ENCODE data around the gene CACNA2D2.
"Not testable (repeated sequence)": the region's sequence is repeated elsewhere in the genome, so short reads cannot be mapped to it uniquely, and the experiment has no call there.

The CACNA2D2 gene

DNA sequence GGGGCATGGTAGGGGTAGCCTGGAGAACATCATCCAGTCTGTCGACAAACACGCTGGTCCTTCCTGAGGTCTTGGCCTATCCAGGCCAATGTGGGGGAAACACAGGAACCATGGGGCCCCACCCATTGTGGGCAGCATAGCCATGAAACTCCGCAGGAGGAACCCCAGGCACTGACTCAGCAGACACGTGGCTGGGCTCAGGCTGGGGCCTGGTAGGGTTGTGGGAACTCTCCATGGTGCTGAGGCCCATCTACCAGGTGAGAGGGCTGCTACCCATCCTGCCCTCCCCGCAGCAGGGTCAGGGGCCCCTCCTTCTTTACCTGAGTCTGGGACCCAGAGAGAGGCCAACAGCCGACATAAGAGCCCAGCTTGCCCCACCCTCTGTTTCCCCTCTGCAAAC, 22.6 kb upstream of the CACNA2D2 start:
- DNase-seq = no peak

DNA sequence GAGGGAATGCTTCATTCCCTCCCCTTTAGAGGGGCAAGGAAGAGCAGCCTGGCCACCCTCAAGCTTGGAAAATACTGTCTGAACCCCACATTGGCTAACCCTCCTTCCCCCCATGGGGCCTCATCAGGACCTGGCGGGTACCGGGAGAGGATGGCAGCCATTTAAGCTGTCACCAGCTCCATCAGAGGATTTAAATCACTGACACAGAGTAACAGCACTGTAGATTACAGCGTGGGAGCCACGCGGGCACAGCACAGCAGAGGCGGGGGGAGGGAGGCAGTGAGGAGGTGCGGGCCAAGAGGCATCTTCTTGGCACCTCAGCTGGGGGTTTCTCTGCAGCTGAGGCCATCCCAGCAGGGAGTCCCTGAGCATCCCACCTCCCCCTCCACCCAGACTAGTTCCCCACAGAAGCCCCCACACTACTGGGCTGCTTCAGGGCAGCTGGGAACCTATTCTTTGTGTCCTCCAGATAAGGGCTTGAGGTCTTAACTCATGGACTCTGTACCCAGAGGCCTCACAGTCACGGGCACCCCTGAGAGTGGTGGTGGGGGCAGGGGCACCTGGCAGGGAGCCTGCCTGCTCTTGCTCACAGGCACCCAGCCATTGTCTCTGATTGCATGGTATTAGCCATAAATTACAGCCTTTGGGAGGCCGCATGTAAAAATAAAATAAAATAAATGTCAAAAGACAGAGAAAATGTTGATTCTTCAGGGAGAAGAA, 21.9 kb upstream of the CACNA2D2 start:
- DNase-seq = no peak

DNA sequence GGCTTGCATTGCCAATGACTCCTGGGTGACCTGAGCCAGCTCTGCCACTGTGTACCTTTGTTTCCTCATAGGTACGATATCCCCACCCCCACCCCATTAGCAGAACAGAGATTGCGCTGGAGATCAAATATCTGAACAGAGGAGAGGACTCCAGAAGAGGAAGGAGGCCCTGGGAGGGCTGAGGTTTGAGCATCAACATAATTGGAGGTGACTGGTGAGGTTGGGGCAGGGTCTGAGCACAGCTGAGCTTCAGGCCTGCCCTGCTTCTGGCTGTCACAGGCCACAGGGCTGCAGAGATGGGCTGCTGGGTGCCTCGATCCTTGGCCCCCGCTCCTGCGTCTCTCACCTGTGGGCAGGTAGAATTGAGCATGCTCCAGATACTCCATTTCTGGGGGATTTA, 21.3 kb upstream of the CACNA2D2 start:
- DNase-seq = no peak

DNA sequence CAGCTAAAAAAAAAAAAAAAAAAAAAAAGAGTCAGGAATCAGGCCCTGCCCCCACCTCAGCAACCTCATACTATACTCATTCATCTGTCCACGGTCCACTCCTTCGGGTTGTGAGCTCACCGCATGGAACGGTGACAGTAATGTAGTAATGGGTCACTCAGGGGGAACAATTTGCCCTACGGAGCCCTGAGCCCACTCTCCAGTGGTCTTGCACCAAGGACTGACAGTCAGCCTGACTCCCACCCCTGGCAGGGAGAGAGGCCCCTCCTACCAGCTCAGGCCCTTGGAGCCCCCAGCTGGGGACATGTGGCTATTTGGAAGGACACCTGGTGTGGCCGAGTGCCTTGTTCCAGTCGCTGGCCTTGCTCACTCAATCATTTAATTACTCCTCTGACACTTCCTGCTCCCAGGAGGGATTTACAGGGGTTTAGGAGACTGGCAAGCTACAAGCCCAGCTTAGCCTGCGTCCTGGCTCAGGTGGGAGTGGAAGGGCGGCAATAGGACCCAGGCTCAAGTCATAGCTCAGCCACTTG, 19.9 kb upstream of the CACNA2D2 start:
- DNase-seq = no peak

DNA sequence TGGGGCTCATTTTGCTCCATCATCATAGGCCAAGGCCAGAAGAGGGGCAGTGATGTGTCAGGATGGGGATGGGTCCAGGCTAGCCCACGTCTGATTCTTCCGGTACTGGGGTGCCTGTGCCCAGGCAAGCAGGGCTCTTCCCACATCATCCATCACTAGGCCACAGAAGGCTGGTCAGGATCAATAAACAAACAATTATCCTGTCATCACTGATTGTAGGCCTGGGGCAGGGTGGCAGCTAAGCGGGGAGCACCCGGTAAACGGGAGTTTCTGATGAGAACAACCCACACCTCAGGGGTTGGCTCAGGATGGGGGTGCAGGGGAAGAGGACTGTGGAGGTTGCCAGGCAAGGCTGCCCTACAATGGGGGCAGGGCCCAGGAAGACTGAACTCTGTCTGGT, 18.1 kb upstream of the CACNA2D2 start:
- no peak for DNase-seq

DNA sequence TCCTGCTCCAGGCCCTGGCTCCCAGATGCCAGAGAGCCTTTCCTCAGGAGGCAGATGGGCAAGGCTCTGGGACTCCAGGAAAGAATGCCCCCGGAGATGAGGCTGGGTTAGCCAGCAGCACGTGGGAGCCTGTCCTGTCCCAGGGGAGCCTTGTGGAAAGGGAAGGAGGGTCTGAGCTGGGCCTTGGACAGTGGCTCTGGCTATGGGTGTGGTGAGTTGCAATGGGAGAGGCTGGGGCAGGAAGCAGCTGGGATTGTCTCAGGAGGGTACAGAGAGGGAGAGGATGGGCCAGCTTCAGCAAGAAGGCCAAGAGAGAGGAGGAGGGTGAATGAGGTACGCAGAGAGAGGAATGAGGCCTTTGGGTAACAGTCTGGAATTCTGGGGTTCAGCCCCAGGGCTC, 17.4 kb upstream of the CACNA2D2 start:
- no peak for DNase-seq

DNA sequence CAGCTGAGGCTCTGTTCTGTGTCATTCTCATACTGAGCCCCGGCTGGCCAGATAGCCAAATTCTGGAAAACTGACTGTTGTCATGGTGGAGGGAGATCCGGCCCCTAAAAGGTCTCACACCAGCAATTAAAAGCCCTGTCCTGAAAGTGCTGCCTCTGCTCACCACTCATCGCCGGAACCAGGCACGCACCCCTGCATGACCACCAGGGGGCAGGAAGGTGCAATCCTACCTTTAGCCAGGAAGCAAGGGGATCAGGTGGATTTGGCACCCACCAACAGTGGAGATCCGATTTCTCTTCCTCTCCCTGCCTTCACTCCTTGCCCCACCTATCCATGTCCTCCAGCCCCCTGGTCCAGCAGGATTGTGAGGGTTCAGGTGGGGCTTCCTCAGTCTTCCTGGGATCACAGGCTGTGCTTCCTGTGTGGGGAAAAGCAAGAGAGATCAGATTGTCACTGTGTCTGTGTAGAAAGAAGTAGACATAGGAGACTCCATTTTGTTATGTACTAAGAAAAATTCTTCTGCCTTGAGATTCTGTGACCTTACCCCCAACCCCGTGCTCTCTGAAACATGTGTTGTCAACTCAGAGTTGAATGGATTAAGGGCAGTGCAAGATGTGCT, 16.1 kb upstream of the CACNA2D2 start:
- peak; percentile 39 for DNase-seq

DNA sequence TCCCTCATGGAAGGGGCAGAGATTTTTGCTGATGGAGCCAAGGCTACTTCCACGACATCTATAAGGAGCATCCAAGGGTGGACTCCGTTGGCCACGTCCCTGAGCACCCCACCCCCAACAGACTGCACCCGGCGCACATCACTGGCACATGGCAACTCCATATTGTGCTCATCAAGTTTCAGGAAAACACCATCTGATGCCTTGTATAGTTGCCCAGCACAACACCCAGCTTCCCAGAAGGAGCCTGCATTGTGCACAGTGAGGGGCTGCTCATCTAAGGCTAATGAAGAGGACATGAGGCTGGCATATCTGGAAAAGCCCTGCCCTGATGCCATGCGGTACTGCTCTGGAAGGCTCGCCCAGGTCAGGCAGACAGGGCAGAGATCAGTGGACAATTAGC, 15.0 kb upstream of the CACNA2D2 start:
- no peak for DNase-seq

DNA sequence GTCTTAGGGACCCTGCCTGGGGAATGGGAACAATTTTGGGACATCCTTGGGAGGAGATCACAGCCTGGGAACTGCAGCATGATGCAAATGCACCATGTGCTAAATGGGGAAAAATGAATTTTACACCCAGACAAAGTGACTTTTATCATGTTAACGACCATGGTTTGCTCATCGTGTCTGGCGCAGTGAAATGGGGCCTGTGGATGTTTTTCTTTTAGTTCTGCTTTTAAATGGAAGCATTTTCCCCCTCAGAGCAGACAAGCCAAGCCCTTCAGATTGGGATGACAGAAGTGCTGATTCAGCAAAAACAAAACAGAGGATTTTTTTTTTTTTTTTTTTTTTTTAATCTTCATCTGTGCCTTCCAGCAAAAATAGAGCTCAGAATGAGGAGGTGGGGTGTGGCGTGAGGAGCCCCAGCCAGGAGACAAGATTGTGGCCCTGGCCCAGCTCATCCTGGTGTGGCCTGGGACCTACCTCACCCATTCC, 14.3 kb upstream of the CACNA2D2 start:
- DNase-seq = no peak

DNA sequence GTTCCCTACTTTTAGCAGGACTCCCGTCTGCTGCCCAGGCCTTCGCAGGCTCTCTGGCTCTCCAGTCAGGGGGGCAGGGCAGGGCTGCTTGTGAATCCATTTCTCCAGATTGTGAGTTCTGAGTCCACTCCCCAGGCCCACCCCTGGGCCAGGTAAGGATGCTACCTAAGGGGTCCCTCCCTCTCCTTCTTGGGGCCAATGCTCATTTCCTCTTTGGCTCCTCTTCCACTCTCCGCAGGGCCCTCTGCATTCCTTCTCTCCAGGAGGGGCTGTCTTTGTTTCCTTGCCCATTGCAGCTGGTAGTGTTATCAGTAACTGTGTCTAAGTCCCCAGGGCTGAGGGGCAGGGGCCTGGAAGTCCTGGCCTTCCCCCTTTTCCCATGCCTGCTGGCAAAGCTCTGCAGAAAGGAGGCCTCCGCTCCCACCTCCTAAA, 13.0 kb upstream of the CACNA2D2 start:
- no peak for DNase-seq

DNA sequence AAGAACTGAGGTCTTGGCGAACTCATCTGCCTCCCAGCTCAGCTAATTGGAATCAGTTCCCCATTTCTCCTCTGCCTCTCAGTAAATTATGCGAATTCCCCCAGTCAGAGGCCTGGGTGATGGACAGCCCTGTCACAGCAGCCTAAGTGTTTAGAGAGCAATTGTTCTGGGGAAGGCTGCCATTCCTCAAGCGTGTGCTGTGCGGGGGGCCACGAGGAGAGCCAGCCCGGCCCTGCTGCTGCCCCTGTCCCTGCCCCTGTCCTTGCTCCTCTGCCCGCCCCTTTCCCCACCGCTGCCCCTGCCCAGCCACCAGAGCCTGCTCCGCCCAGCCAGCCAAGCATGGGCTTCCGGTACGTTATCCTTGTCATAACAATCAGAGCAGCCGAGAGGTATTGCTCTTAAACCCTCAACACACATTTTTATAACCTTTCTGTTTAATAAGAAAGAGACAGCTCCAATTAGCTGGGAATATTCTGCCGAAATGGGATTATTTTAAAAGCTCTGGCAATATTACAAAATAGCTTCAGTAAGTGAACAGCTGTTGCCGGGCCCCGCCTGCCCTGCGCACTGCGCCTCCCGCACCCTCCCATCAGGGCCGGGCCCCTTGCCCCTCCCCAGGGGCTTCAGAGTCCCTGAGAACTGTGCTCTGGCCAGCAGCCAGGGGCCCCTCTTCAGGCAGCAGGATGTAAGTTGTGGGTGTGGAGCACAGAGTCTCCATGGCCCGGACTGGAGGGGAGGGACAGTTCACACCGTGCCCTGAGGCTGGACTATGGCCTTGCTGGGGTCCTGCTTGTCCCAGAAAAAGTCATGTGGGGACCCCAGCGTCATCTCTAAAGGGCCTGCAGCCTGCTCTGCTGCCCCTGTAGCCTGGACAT, 12.4 kb upstream of the CACNA2D2 start:
- DNase-seq = no peak

DNA sequence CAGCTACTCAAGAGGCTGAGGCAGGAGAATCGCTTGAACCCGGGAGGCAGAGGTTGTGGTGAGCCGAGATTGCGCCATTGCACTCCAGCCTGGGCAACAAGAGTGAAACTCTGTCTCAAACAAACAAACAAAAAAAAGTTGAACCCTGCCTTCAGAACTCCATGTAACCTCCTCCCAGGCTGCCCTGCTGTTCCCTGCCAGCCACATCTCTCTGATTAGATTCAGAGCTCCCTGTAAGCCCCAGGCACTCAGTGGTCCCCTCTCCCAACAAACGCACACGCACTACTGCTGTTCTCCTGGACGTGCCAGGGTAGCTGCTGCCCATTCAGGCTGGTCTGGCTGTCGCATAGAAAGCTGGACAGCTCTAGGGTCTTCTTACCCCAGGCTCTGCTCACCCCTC, 9.5 kb upstream of the CACNA2D2 start:
- DNase-seq = not testable (repeated sequence)

DNA sequence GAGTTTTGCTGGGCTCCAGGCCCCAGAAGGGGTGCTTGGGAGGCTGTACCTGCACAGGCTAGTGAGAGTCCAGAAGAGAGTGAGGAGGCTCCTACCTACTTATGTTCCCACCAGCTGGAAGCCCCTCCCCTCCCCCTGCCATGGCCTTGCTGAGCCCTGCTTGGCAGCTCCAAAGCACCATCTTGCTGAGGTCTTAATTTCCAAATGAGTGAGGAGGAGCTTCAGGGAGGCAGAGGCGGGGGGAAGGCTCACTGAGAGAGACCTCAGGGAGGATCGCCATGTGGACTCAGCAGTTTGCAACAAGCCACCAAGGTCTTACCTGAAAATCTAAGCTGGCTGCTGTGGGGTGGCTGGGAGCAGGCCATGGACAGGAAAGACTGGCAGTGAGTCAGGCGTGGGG, 8.7 kb upstream of the CACNA2D2 start:
- no peak for DNase-seq

DNA sequence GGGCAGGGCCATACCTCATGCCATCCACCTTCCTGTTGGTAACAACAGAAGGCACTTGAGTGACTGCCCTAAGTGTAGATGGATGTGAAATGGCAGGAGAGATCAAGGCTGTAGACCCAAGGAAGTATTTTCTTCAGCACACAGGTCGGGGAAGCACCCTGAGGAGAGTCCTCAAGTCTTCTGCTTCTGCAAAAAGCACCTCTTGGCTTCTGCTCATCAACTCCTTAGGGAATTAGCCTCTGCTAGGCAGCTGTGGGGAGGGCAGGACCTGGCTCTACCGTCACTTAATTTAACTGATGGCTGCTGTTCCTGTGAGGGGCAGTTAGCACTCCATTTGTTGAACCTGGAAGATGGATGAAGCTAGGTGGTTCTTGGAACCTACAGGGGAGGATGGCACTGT, 6.9 kb upstream of the CACNA2D2 start:
- DNase-seq = no peak

DNA sequence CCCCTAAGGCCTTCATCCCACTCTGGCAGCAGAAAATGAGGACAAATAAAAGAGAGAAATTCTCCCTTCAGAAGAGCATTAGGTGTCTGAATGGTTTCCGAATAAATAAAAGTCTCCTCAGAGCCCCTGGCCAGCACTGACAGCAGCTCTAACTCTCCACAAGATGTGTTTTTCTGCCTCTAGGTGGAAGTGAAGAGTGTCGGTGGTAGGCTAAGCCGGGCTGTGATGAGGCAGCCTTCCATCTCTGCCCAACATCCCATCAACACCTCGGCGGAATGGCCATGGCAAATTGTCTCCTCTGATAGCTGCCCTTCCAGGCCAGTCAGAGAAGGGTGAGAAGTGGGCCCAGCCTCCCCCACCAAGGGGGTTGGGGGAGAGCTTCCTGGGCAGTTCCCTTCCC, 6.3 kb upstream of the CACNA2D2 start:
- DNase-seq = no peak

DNA sequence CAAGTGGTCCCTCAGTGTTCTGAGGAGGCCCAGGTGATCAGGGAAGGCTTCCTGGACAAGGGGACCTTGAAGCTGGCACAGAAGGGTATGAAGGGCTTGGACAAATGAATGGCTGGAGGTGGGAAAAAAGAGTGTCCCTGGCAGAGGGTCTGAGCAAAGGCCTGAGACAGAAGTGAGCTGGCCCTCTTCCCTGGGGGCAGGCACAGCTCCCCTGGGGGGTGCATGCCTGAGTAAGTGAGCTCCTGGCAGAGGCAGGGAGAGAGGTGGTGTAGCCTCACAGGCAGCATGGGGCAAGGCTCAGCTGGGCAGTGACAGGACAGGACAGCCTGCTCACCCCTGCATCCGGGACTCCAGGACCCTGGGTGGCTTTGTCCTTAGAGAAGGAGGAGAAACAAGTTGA, 5.4 kb upstream of the CACNA2D2 start:
- DNase-seq = no peak

DNA sequence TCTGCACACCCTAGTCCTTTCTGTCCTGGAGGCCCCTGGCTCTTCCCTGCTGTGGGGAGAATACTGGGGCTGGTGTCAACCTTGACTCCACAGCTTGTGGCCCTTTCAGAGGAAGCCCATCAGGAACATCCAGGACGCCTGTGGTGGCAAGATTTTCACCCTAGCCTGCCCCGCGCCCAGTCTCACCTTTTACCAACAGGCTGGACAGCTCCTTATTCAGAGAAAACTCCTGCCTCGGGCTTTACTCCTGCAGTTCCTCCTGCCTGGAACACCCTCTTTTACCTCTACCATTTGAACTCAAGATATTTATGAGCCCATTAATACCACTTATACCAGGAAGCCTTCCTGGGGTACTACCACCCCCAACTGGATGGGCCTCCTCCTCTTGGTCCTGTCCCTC, 2.7 kb upstream of the CACNA2D2 start:
- DNase-seq = no peak

DNA sequence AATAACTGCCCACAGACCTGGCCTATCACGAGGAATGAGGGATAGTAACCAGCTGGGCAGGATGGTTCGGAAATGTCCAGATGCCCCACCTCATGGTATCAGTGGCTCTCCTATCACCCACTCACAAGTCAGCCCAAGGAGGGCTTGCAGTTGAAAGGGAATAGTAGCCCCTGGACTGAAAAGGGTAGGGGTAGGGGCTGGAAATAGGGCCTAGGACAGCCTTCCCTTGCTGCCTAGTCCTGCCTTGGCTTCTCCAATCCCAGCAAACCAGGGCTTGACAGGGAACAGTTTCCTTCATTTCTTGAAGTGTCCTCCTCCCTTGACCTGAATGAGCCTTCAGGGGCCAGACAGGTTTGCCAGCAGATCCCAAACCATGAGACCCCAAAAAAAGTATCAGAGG, 1.2 kb upstream of the CACNA2D2 start:
- no peak for DNase-seq

DNA sequence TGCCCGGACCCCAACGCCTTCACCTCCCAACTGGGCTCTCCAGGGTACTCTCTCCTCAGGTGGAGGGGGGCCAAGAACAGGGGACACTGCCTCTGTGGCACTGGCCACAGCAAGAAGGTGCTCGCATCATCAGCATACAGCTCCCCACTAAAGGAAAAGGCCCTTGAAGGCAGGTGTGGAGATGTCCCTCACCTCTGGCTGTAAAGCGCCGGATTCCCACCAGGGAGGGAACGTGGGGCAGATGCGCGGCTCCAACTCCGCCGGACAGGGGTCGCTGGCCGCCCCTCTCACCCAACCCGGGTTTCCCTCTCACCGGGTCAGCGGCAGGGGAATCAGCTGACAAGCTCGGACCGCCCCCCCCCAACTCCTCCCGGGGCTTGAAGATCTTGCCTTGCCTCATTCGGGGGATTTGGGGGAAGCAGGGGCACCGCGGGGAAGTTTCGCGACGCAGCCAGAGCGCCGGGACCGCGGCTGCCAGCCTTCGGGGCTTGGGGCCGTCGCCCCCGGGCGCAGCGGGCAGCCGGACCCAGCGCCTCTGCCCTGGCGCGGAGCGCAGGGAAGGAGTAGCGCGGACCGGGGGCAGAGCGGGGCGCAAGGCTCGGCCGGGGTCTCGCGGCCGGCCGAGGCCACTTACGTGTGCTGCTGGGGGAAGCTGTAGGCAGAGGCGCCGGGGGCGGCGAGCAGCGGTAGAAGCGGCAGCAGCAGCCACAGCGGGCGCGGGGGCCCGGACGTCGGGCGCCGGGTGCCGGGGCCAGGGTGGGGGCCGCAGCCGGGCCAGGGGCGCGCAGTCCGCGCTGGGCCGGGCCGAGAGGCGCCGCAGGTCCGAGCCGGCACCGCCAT, 630 bp downstream of the CACNA2D2 start:
- no peak for DNase-seq

DNA sequence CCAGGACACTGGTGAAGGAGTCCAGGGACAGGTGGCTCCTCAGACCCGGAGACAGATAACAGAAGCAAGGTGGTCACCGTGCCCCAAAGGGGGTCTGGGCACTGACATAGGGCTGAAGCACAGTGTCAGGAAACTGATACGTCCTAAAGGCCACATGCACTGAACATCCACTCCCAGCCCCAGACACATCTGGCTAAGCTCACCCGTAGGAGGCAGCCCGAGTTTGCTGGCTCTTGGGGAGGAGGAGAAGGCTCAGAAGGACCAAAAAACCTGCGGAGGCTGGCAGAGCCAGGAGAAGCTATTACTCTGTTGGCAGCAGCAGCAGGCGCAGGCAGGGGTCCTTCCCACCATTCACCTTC, 1.2 kb downstream of the CACNA2D2 start:
- DNase-seq = no peak

DNA sequence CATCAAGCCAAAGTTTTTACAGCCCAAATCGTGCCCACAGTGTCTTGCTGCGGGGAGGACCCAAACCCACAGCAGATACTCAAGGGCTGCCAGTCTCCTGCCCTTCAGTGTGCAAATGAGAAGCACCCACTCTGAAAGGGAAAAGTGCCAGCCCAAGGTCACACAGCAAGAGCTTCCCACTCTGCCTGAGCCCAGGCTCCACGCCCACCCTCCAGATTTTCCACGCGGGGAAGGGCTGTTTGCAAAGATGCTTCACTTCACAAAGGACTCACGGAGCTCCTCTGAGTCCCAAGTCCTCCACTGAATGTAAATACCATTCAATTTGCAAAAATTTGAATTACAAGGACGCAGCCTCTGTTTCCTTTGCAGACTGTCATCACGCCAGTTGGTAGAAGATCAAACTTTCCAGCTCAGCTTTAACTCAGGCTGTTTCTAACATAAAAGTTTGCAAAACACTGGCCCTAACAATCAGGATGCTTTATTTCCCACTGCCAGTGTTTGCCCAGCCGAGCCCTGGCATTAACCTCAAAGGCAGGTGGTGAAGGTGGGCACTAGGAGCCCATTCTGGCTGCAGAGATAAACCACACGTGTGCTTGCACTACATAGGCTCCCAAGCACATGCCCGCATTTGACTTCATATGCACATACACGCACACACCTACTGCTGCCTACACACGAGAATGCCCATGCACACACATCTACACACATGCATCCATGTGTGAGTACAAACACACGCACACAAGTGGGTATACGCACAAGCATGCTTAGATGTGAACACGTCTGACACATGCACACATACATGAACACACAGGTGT, 7.6 kb downstream of the CACNA2D2 start:
- DNase-seq = no peak

DNA sequence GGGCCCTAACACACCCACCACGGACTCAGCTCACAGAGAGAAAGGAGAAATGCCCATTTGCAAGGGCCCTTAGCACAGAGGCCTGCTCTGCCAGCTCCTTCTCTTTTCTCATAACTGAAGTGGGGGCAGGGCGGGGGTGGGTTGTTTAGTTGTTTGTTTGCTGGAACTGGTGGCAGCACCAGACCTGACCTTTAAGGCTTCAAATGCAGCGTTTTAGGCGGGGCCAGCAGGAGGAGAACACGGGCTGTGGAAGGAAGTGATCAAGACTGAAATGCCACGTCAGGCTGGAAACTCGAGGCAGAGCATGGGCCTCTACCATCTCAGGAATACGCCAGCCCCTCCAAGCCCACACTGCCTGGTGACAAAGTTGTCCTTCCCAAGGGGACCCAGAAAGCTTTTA, 9.3 kb downstream of the CACNA2D2 start:
- no peak for DNase-seq

Measured in NCI-H748 treated with DMSO at 0.1 percent for 48 hours (cell line).